T-helper 17 cell (primary cell): Measurements from ENCODE around the gene MAPK8IP1. TPM values are rescaled to one million over a fixed set of nuclear protein-coding genes. Genes with fewer than 3 reads are reported as not detected.

Source experiments
- ATAC-seq: fragments of 150-1000 bp; cut with Tn5 transposase; 2 replicates; pipeline ENCODE4 v1.10.0; 2021; ENCODE audit warnings: mild to moderate bottlenecking, moderate library complexity
- DNase-seq, 3 donors: peaks; one replicate each; pipeline versions ENCODE4 v3.0.0 to v3.0.0-alpha.2; 2020 to 2021
- H3K9me3 ChIP-seq: one replicate; pipeline ENCODE4 v1.7.0; 2013; ENCODE audit warnings: low read length, mild to moderate bottlenecking; ENCODE audit not compliant: control insufficient read depth, poor library complexity, severe bottlenecking
- H3K27ac Mint-ChIP-seq: one replicate; pipeline ENCODE4 v1.8.0; 2022; ENCODE audit warnings: mild to moderate bottlenecking, moderate library complexity, mixed read lengths
- H3K27me3 Mint-ChIP-seq: one replicate; pipeline ENCODE4 v1.8.0; 2022; ENCODE audit warnings: mixed read lengths
- H3K36me3 Mint-ChIP-seq: one replicate; pipeline ENCODE4 v1.8.0; 2022; ENCODE audit warnings: low read depth, mixed read lengths
- H3K4me1 Mint-ChIP-seq: one replicate; pipeline ENCODE4 v1.8.0; 2022; ENCODE audit warnings: mild to moderate bottlenecking, mixed read lengths
- H3K4me3 Mint-ChIP-seq: one replicate; pipeline ENCODE4 v1.8.0; 2022; ENCODE audit warnings: mild to moderate bottlenecking, moderate library complexity, mixed read lengths
- total RNA-seq, 4 donors: library from RNA in 2 of 4; stranded (reverse) in 2 of 4; gene quantifications; one replicate each; pipeline ENCODE4 v1.2.3 and lab custom pipeline; 2022 to 2026

The MAPK8IP1 gene
- total RNA-seq, 2 donors from 2014 or later = 7.6 to 10.2 TPM

DNA sequence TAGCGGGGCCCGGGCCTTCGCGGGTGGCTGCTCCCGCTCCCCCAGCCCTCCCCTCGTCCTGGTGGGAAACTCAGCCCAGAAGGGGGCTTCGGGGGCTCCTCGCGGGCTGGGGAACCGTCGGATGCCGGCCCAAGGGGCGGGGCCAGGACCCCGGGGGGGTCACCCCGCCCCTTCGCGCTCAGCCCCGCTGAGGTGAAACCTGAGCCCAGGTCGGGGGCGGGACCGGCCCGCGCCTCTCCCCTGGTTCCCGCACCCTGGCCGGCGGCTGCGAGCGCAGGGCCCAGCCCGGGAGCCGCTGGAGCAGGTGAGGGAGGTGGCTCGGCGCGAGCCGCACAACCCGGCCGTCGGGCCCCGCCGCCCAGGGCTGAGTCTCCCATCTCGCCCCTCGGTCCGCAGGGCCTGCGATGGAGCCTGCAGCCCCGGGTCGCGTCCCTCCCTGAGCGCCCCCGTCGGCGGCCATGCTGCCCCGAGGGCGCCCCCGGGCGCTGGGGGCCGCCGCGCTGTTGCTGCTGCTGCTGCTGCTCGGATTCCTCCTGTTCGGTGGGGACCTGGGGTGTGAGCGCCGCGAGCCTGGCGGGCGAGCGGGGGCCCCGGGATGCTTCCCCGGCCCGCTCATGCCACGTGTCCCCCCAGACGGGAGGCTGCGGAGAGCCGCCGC, 37.1 kb downstream of the MAPK8IP1 start, which contains the start of gene LARGE2:
Gene LARGE2 (plus strand): TSS at position 232 of the 658 bp plus-strand sequence. CDS start 227 bp downstream, at position 459.
- peaks cover 36% of the 10 kb centered on the region for H3K4me1 Mint-ChIP-seq
- no peaks in the 10 kb centered on the region for H3K36me3 Mint-ChIP-seq
- no peaks in the 10 kb centered on the region for H3K27me3 Mint-ChIP-seq
- ATAC-seq = no peak
- peak within 1 kb of the TSS; percentile 66 for H3K27ac Mint-ChIP-seq
- no peaks in the 10 kb centered on the region for H3K9me3 ChIP-seq
- H3K4me3 Mint-ChIP-seq = peak within 1 kb of the TSS; percentile 89
- peak in 2 of 3 donors; percentile 38 to 40 for DNase-seq

GRCh38 chr11:45924036-45924915, 38.8 kb downstream of the MAPK8IP1 start:
- DNase-seq = no peak
- Mint-ChIP-seq H3K4me1 (peaks cover 26% of the 10 kb centered on the region), H3K27me3 (no peaks in the 10 kb centered on the region), H3K36me3 (no peaks in the 10 kb centered on the region), H3K4me3 (peak overlapping the region; percentile 79), H3K27ac (no peak overlapping the region)
- no peaks in the 10 kb centered on the region for H3K9me3 ChIP-seq
- ATAC-seq = no peak

- DNase-seq (no peak), ATAC-seq (no peak)
- peaks cover 26% of the 10 kb centered on the region for H3K4me1 Mint-ChIP-seq
- no peak overlapping the region for H3K4me3 Mint-ChIP-seq
- no peak overlapping the region for H3K27ac Mint-ChIP-seq
- no peaks in the 10 kb centered on the region for H3K27me3 Mint-ChIP-seq
- H3K9me3 ChIP-seq = no peaks in the 10 kb centered on the region
- no peaks in the 10 kb centered on the region for H3K36me3 Mint-ChIP-seq
Measured at GRCh38 chr11:45924927-45925326, 39.5 kb downstream of the MAPK8IP1 start.

- H3K4me1 Mint-ChIP-seq = peaks cover 28% of the 10 kb centered on the region
- no peak overlapping the region for H3K27ac Mint-ChIP-seq
- ATAC-seq (no peak), DNase-seq (no peak)
- no peaks in the 10 kb centered on the region for H3K9me3 ChIP-seq
- H3K36me3 Mint-ChIP-seq = no peaks in the 10 kb centered on the region
- H3K4me3 Mint-ChIP-seq = no peak overlapping the region
- no peaks in the 10 kb centered on the region for H3K27me3 Mint-ChIP-seq
Measured at GRCh38 chr11:45925550-45925949, 40.1 kb downstream of the MAPK8IP1 start.

DNA sequence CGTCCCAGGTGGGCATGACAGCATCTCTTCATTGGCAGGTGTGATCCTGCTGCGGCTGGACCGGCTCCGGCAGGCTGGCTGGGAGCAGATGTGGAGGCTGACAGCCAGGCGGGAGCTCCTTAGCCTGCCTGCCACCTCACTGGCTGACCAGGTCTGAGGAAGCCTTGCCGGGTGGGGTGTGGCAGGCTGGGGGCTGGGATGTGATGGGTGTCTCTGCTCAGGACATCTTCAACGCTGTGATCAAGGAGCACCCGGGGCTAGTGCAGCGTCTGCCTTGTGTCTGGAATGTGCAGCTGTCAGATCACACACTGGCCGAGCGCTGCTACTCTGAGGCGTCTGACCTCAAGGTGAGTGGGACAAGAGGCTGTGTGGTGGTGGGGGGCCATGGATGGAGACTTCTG, 40.5 kb downstream of the MAPK8IP1 start:
- H3K4me1 Mint-ChIP-seq = peaks cover 31% of the 10 kb centered on the region
- no peak for ATAC-seq
- H3K4me3 Mint-ChIP-seq = no peak overlapping the region
- no peaks in the 10 kb centered on the region for H3K9me3 ChIP-seq
- H3K36me3 Mint-ChIP-seq = no peaks in the 10 kb centered on the region
- H3K27ac Mint-ChIP-seq = no peak overlapping the region
- no peak for DNase-seq
- H3K27me3 Mint-ChIP-seq = no peaks in the 10 kb centered on the region

- H3K4me1 Mint-ChIP-seq = peaks cover 35% of the 10 kb centered on the region
- H3K4me3 Mint-ChIP-seq = no peak overlapping the region
- H3K27me3 Mint-ChIP-seq = no peaks in the 10 kb centered on the region
- no peak overlapping the region for H3K27ac Mint-ChIP-seq
- ATAC-seq = no peak
- no peak for DNase-seq
- no peaks in the 10 kb centered on the region for H3K36me3 Mint-ChIP-seq
- H3K9me3 ChIP-seq = no peaks in the 10 kb centered on the region
Measured at GRCh38 chr11:45926536-45927331, 41.3 kb downstream of the MAPK8IP1 start.

DNA sequence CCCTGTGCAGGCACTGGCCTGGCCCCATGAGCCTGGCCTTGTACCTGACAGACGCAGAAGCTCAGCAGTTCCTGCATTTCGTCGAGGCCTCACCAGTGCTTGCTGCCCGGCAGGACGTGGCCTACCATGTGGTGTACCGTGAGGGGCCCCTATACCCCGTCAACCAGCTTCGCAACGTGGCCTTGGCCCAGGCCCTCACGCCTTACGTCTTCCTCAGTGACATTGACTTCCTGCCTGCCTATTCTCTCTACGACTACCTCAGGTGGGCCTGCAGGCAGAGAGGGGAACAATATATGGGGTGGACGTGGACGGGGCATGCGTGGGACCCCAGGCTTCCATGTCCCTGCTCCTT, 41.9 kb downstream of the MAPK8IP1 start:
- DNase-seq = no peak
- Mint-ChIP-seq H3K4me1 (peaks cover 38% of the 10 kb centered on the region), H3K36me3 (no peaks in the 10 kb centered on the region), H3K27ac (no peak overlapping the region), H3K4me3 (no peak overlapping the region), H3K27me3 (no peaks in the 10 kb centered on the region)
- no peaks in the 10 kb centered on the region for H3K9me3 ChIP-seq
- no peak for ATAC-seq

DNA sequence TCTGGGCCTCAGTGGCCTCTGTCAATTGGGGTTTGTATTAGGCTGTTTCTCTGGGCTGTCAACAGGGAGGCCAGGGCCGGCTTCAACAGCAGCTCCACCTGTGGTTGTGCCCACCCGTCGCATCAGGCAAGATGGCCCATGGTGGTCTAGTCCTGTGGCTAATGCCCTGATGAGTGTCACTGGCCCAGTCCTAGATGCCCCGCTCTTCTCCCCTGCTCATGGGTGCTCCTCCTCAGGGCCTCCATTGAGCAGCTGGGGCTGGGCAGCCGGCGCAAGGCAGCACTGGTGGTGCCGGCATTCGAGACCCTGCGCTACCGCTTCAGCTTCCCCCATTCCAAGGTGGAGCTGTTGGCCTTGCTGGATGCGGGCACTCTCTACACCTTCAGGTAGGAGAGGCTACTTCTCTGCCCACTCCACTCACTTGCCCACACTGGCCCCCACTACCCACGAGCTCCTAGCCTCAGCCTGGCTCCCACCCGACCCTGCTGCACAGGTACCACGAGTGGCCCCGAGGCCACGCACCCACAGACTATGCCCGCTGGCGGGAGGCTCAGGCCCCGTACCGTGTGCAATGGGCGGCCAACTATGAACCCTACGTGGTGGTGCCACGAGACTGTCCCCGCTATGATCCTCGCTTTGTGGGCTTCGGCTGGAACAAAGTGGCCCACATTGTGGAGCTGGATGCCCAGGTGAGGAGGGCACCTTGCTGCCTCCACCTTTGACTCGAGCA, 42.4 kb downstream of the MAPK8IP1 start:
- H3K27ac Mint-ChIP-seq = no peak overlapping the region
- H3K36me3 Mint-ChIP-seq = no peaks in the 10 kb centered on the region
- H3K9me3 ChIP-seq = no peaks in the 10 kb centered on the region
- peaks cover 38% of the 10 kb centered on the region for H3K4me1 Mint-ChIP-seq
- H3K4me3 Mint-ChIP-seq = no peak overlapping the region
- ATAC-seq (no peak), DNase-seq (no peak)
- H3K27me3 Mint-ChIP-seq = no peaks in the 10 kb centered on the region

DNA sequence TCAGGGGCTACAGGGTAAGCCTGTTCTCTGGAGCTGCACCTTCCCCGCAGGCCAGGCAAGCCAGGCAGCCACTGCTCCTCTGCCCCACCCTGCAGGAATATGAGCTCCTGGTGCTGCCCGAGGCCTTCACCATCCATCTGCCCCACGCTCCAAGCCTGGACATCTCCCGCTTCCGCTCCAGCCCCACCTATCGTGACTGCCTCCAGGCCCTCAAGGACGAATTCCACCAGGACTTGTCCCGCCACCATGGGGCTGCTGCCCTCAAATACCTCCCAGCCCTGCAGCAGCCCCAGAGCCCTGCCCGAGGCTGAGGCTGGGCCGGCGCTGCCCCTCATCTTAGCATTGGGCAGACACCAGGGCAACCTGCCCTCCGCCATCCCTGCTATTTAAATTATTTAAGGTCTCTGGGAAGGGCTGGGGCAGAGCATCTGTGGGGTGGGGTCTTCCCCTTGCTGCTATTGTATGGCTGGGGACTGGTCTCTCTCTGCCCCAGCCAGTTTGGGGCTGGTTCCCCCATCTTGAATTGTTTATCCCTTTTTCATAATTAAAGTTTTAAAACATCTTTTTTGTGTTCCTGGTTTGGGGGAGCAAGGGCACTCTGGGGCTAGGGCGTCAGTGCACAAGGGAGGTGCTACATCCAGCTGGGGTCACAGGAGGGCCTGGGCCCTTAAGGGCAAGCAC, 43.2 kb downstream of the MAPK8IP1 start:
- peaks cover 36% of the 10 kb centered on the region for H3K4me1 Mint-ChIP-seq
- no peak overlapping the region for H3K27ac Mint-ChIP-seq
- no peaks in the 10 kb centered on the region for H3K36me3 Mint-ChIP-seq
- no peak overlapping the region for H3K4me3 Mint-ChIP-seq
- H3K27me3 Mint-ChIP-seq = no peaks in the 10 kb centered on the region
- ATAC-seq (no peak), DNase-seq (no peak)
- no peaks in the 10 kb centered on the region for H3K9me3 ChIP-seq

DNA sequence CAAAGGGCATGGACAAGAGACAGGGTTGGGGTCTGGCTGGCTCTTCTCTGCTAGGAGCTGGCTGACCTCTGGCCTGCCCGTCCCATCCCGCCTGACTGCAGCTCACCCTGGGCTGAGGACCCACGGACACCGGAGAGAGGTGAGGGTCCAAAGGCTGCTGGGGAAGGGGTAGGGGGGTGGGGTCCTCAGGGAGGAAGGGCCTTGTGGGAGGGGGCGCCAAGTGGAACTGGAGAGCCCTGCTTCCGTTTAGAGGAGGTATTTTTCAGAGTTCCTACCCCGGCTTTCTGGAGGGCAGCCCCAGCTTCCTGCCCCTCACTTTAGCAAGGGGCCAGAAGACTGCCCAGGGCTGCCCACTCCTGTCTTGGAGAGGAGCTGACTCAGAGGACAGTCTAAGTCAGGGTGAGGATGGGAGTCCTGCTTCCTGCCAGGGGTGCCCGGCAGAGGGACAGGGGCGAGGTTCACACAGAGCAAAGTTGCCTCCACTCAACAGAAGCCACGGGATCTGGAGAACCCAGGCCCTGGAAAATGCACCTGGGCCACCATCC, 44.1 kb downstream of the MAPK8IP1 start:
- H3K4me3 Mint-ChIP-seq = peak overlapping the region; percentile 89
- H3K9me3 ChIP-seq = no peaks in the 10 kb centered on the region
- DNase-seq = no peak
- H3K27ac Mint-ChIP-seq = peak overlapping the region; percentile 99
- ATAC-seq = peak; percentile 19
- no peaks in the 10 kb centered on the region for H3K36me3 Mint-ChIP-seq
- H3K27me3 Mint-ChIP-seq = no peaks in the 10 kb centered on the region
- H3K4me1 Mint-ChIP-seq = peaks cover 32% of the 10 kb centered on the region

GRCh38 chr11:45930031-45930794, 44.8 kb downstream of the MAPK8IP1 start:
- DNase-seq = no peak

More at GRCh38 chr11:45930031-45930794, 44.8 kb downstream of the MAPK8IP1 start:
- Mint-ChIP-seq H3K36me3 (no peaks in the 10 kb centered on the region), H3K4me3 (peak overlapping the region; percentile 89), H3K4me1 (peaks cover 32% of the 10 kb centered on the region), H3K27ac (peak overlapping the region; percentile 99), H3K27me3 (no peaks in the 10 kb centered on the region)
- ATAC-seq = peak; percentile 84
- H3K9me3 ChIP-seq = no peaks in the 10 kb centered on the region
